Smooth muscle cell (in vitro differentiated cells): ENCODE measurements around the gene CDCA7L. TPM values are rescaled to one million over a fixed set of nuclear protein-coding genes. Genes with fewer than 3 reads are reported as not detected.

ENCODE experiments used
- DNase-seq: peaks from one replicate; lab custom pipeline; 2025; ENCODE audit not compliant: unreplicated experiment; lab: John Stamatoyannopoulos, UW
- H2AFZ ChIP-seq: fragments of 200-600 bp; sonication (generic); 2 replicates; pipeline ENCODE4 v1.6.0; 2016; ENCODE audit warnings: antibody characterized with exemption, low read depth, mild to moderate bottlenecking
- H3F3A ChIP-seq: fragments of 200-600 bp; sonication (generic); 2 replicates; pipeline ENCODE4 v1.6.0; 2017; ENCODE audit warnings: antibody characterized with exemption, low read depth
- H3K27ac ChIP-seq: fragments of 200-600 bp; sonication (generic); 2 replicates; pipeline ENCODE4 v1.5.1; 2016; ENCODE audit warnings: low read depth, mild to moderate bottlenecking
- H3K27me3 ChIP-seq: fragments of 200-600 bp; sonication (generic); 2 replicates; pipeline ENCODE4 v1.6.1; 2016; ENCODE audit warnings: low read depth, mild to moderate bottlenecking
- H3K36me3 ChIP-seq: fragments of 200-600 bp; sonication (generic); 2 replicates; pipeline ENCODE4 v1.5.1; 2016; ENCODE audit warnings: low read depth
- H3K4me1 ChIP-seq: fragments of 200-600 bp; sonication (generic); 2 replicates; pipeline ENCODE4 v1.5.1; 2016; ENCODE audit warnings: low read depth
- H3K4me2 ChIP-seq: fragments of 200-600 bp; sonication (generic); 2 replicates; pipeline ENCODE4 v1.6.0; 2016; ENCODE audit warnings: mild to moderate bottlenecking
- H3K4me3 ChIP-seq: fragments of 200-600 bp; sonication (generic); 2 replicates; pipeline ENCODE4 v1.5.1; 2016; ENCODE audit warnings: mild to moderate bottlenecking
- H3K79me2 ChIP-seq: fragments of 200-600 bp; sonication (generic); 2 replicates; pipeline ENCODE4 v1.6.0; 2016; ENCODE audit warnings: low read depth, mild to moderate bottlenecking
- H3K9ac ChIP-seq: fragments of 200-600 bp; sonication (generic); 2 replicates; pipeline ENCODE4 v1.6.0; 2016; ENCODE audit warnings: low read depth
- H3K9me3 ChIP-seq: fragments of 200-600 bp; sonication (generic); replicated peaks from 2 replicates; pipeline ENCODE4 v1.5.1; 2016; ENCODE audit warnings: low read depth
- H4K20me1 ChIP-seq: fragments of 200-600 bp; sonication (generic); 2 replicates; pipeline ENCODE4 v1.6.0; 2016; ENCODE audit warnings: low read depth
- CTCF ChIP-seq: fragments of 200-600 bp; sonication (generic); IDR thresholded peaks from 2 replicates; pipeline ENCODE4 v1.5.1; 2017; ENCODE audit warnings: borderline replicate concordance, mild to moderate bottlenecking, antibody characterized with exemption; ENCODE audit not compliant: insufficient read depth, poor library complexity, severe bottlenecking
- WGBS: methylation state at CpG from one replicate; pipeline ENCODE4 v1.1.7; 2016; ENCODE audit warnings: low lambda C conversion rate; 5-methylcytosine and 5-hydroxymethylcytosine counted together
- polyA plus RNA-seq: library from polyadenylated mRNA; unstranded; fragments of >200 nt; fragmentation: Nextera tagmentation; extraction: Ambion mirVana; gene quantifications from 2 replicates; pipeline ENCODE4 v1.2.1, GENCODE V29; 2016
- total RNA-seq: library from RNA; depleted of rRNA; stranded (reverse); fragments of >200 nt; gene quantifications from 2 replicates; pipeline ENCODE4 v1.2.3, GENCODE V29; 2014

The CDCA7L gene
- total and polyA plus RNA-seq, 2 experiments from 2014 or later: 9.3 to 13.9 TPM

- Histone ChIP-seq H3K4me2 (no peak overlapping the region), H3K27me3 (peaks cover 5% of the 10 kb centered on the region), H3K4me1 (no peaks in the 10 kb centered on the region), H3K4me3 (no peak overlapping the region), H3K27ac (no peak overlapping the region), H4K20me1 (no peaks in the 10 kb centered on the region), H3K9me3 (no peaks in the 10 kb centered on the region), H3K79me2 (no peaks in the 10 kb centered on the region), H2AFZ (no peak overlapping the region), H3K36me3 (no peaks in the 10 kb centered on the region), H3K9ac (no peak overlapping the region), H3F3A (no peaks in the 10 kb centered on the region)
- no peak for TF ChIP-seq CTCF
- DNase-seq: no peak
- WGBS: 82% methylated on average over 2 of the region's 2 CpGs
Observed at GRCh38 chr7:21981524-21981923, 35.8 kb upstream of the CDCA7L start.

GRCh38 chr7:21980926-21981500 is 35.3 kb upstream of the CDCA7L start:
- Histone ChIP-seq H3K4me2 (no peak overlapping the region), H3F3A (no peaks in the 10 kb centered on the region), H3K36me3 (no peaks in the 10 kb centered on the region), H4K20me1 (no peaks in the 10 kb centered on the region), H3K27ac (no peak overlapping the region), H3K9ac (no peak overlapping the region), H3K9me3 (no peaks in the 10 kb centered on the region), H3K4me3 (no peak overlapping the region), H3K4me1 (no peaks in the 10 kb centered on the region), H3K79me2 (no peaks in the 10 kb centered on the region), H2AFZ (no peak overlapping the region), H3K27me3 (peaks cover 5% of the 10 kb centered on the region)
- WGBS: 51% methylated on average over 5 of the region's 5 CpGs
- no peak for DNase-seq
- no peak for TF ChIP-seq CTCF

DNA sequence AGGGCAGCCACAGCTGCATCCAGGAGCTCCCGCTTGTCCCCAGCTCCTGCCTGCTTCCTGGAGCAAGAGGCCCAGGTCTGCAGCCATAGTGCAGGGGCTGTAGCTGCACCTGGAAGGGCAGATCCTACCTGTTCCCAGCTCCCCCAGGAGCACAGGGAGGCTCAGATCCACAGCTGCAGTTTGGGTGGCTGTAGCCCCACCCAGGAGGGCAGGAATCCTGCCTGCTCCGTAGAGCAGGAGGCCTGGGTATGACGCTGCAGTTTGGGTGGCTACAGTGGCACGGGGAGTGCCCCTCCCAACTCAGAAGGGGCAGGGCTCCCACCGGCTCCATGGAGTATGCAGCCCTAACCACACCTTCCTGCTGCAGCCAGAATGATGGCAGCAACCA is 26.7 kb upstream of the CDCA7L start:
- Histone ChIP-seq H3K4me3 (no peak overlapping the region), H2AFZ (no peak overlapping the region)

More for the DNA sequence above, 26.7 kb upstream of the CDCA7L start:
- Histone ChIP-seq H3K27ac (no peak overlapping the region), H3K27me3 (peaks cover 24% of the 10 kb centered on the region), H4K20me1 (no peaks in the 10 kb centered on the region), H3K4me1 (no peaks in the 10 kb centered on the region), H3K79me2 (no peaks in the 10 kb centered on the region), H3K4me2 (no peak overlapping the region), H3K36me3 (no peaks in the 10 kb centered on the region), H3K9me3 (no peaks in the 10 kb centered on the region), H3K9ac (no peak overlapping the region), H3F3A (no peaks in the 10 kb centered on the region)
- WGBS: 59% methylated on average over 5 of the region's 5 CpGs
- no peak for DNase-seq
- TF ChIP-seq CTCF: no peak
